GM12878 (cell line): ENCODE data around the gene TUBB4B. TPM values are rescaled to one million over a fixed set of nuclear protein-coding genes. Genes with fewer than 3 reads are reported as not detected.

ENCODE experiments used
- ATF3 ChIP-seq: IDR thresholded peaks from 2 replicates; pipeline ENCODE4 v1.6.1; 2011; ENCODE audit warnings: low read depth, mild to moderate bottlenecking, low read length, moderate library complexity, borderline replicate concordance; ENCODE audit errors: extremely low read depth
- BCL11A ChIP-seq: IDR thresholded peaks from 2 replicates; pipeline ENCODE4 v1.6.1; 2011; ENCODE audit warnings: low read depth, low read length
- CHD1 ChIP-seq: IDR thresholded peaks from 2 replicates; pipeline ENCODE4 v1.6.1; 2012; ENCODE audit warnings: low read depth, low read length, improper control_type of control experiment
- CHD2 ChIP-seq: IDR thresholded peaks from 2 replicates; pipeline ENCODE4 v1.6.1; 2011; ENCODE audit warnings: low read depth, low read length, improper control_type of control experiment, borderline replicate concordance
- ESRRA ChIP-seq: IDR thresholded peaks from 2 replicates; pipeline ENCODE4 v1.6.1; 2012; ENCODE audit warnings: mild to moderate bottlenecking, low read length, improper control_type of control experiment
- EZH2 ChIP-seq: IDR thresholded peaks from 2 replicates; pipeline ENCODE4 v1.6.1; 2012; ENCODE audit warnings: low read depth, mild to moderate bottlenecking, control low read depth, inconsistent platforms, low read length, borderline replicate concordance; ENCODE audit not compliant: control insufficient read depth
- HDGF ChIP-seq: fragments of 450-650 bp; IDR thresholded peaks from 2 replicates; pipeline ENCODE4 v1.6.1; 2016; ENCODE audit warnings: antibody characterized with exemption
- IRF5 ChIP-seq: fragments of 450-650 bp; IDR thresholded peaks from 2 replicates; pipeline ENCODE4 v1.6.1; 2017; ENCODE audit warnings: borderline replicate concordance
- JUND ChIP-seq: IDR thresholded peaks from 2 replicates; pipeline ENCODE4 v1.6.1; 2012; ENCODE audit warnings: low read depth, mild to moderate bottlenecking, low read length, improper control_type of control experiment, moderate library complexity
- KAT2A ChIP-seq: conservative IDR thresholded peaks from 2 replicates; pipeline ENCODE4 v1.6.1; 2011; ENCODE audit warnings: low read depth, low read length; ENCODE audit not compliant: control insufficient read depth
- NBN ChIP-seq: fragments of 450-650 bp; IDR thresholded peaks from 2 replicates; pipeline ENCODE4 v1.6.1; 2016
- NFYA ChIP-seq: IDR thresholded peaks from 2 replicates; pipeline ENCODE4 v1.6.1; 2011; ENCODE audit warnings: low read depth, mild to moderate bottlenecking, low read length, improper control_type of control experiment, borderline replicate concordance
- PAX8 ChIP-seq: fragments of 450-650 bp; IDR thresholded peaks from 2 replicates; pipeline ENCODE4 v1.6.1; 2017; ENCODE audit warnings: mild to moderate bottlenecking, moderate library complexity
- POLR2AphosphoS5 ChIP-seq: IDR thresholded peaks from 2 replicates; pipeline ENCODE4 v1.6.1; 2011; ENCODE audit warnings: mild to moderate bottlenecking, low read length, inconsistent platforms
- SMC3 ChIP-seq: IDR thresholded peaks from 2 replicates; pipeline ENCODE4 v1.6.1; 2011; ENCODE audit warnings: low read length, improper control_type of control experiment, borderline replicate concordance
- YBX1 ChIP-seq: fragments of 450-650 bp; IDR thresholded peaks from 2 replicates; pipeline ENCODE4 v1.6.1; 2016; ENCODE audit warnings: antibody characterized with exemption
- ZBTB40 ChIP-seq: fragments of 450-650 bp; IDR thresholded peaks from 2 replicates; pipeline ENCODE4 v1.6.1; 2016; ENCODE audit warnings: mild to moderate bottlenecking, moderate library complexity, borderline replicate concordance
- polyA plus RNA-seq, 11 experiments: library from polyadenylated mRNA; depleted of rRNA in 4 of 11; unstranded in 6 of 11; stranded (reverse) in 5 of 11; fragments of >200 nt; fragmentation: Nextera tagmentation in 4 of 11; fragmentation: Illumina TruSeq in 1 of 11; extraction: Ambion mirVana in 4 of 11; extraction: Trizol in 1 of 11; gene quantifications; 1 replicate in 1 of 11; 2 replicates in 10 of 11; pipeline versions ENCODE4 v1.2.1 to v1.2.3, GENCODE V29; 2011 to 2016; ENCODE audit warnings: inconsistent platforms in 2 of 11, missing spikeins in 2 of 11, low read depth in 1 of 11
- total RNA-seq, 4 experiments: library from RNA; depleted of rRNA in 3 of 4; stranded (reverse); fragments of >200 nt in 3 of 4; fragmentation: Illumina TruSeq in 1 of 4; extraction: Trizol in 1 of 4; gene quantifications; 2 replicates each; pipeline versions ENCODE4 v1.2.1 to v1.2.3, GENCODE V29; 2013 to 2021
- TF ChIP-seq, protein P1 (sequence below): IDR thresholded peaks from 2 replicates; pipeline ENCODE4 v1.6.1; 2012; ENCODE audit warnings: improper control_type of control experiment, low read depth, low read length; ENCODE audit not compliant: insufficient replicate concordance

The TUBB4B gene
- total and polyA plus RNA-seq, 10 of the 15 experiments (the other 5 are each of a cell fraction or from before 2014, with no cell fraction given): 23.0 to 532 (median 254) TPM

- TF ChIP-seq NFYA: peak; percentile 85
- 0 out of 2 replicates have a peak, but pooled peaks have one; percentile 83 for TF ChIP-seq CHD1
- no peak for TF ChIP-seq PAX8
- TF ChIP-seq KAT2A: no peak
- peak; percentile 99 for TF ChIP-seq POLR2AphosphoS5
- no peak for TF ChIP-seq SMC3
- TF ChIP-seq YBX1: no peak
- peak; percentile 58; the same call in 1 of the 2 replicates for TF ChIP-seq ESRRA
- no peak for TF ChIP-seq BCL11A
- TF ChIP-seq, protein P1, sequence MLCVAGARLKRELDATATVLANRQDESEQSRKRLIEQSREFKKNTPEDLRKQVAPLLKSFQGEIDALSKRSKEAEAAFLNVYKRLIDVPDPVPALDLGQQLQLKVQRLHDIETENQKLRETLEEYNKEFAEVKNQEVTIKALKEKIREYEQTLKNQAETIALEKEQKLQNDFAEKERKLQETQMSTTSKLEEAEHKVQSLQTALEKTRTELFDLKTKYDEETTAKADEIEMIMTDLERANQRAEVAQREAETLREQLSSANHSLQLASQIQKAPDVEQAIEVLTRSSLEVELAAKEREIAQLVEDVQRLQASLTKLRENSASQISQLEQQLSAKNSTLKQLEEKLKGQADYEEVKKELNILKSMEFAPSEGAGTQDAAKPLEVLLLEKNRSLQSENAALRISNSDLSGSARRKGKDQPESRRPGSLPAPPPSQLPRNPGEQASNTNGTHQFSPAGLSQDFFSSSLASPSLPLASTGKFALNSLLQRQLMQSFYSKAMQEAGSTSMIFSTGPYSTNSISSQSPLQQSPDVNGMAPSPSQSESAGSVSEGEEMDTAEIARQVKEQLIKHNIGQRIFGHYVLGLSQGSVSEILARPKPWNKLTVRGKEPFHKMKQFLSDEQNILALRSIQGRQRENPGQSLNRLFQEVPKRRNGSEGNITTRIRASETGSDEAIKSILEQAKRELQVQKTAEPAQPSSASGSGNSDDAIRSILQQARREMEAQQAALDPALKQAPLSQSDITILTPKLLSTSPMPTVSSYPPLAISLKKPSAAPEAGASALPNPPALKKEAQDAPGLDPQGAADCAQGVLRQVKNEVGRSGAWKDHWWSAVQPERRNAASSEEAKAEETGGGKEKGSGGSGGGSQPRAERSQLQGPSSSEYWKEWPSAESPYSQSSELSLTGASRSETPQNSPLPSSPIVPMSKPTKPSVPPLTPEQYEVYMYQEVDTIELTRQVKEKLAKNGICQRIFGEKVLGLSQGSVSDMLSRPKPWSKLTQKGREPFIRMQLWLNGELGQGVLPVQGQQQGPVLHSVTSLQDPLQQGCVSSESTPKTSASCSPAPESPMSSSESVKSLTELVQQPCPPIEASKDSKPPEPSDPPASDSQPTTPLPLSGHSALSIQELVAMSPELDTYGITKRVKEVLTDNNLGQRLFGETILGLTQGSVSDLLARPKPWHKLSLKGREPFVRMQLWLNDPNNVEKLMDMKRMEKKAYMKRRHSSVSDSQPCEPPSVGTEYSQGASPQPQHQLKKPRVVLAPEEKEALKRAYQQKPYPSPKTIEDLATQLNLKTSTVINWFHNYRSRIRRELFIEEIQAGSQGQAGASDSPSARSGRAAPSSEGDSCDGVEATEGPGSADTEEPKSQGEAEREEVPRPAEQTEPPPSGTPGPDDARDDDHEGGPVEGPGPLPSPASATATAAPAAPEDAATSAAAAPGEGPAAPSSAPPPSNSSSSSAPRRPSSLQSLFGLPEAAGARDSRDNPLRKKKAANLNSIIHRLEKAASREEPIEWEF: no peak
- TF ChIP-seq ATF3: no peak
- TF ChIP-seq CHD2: peak; percentile 98
- TF ChIP-seq NBN: peak; percentile 55
- TF ChIP-seq HDGF: no peak
- TF ChIP-seq JUND: no peak; the same call in 1 of the 2 replicates
- no peak for TF ChIP-seq IRF5
- no peak for TF ChIP-seq EZH2
- TF ChIP-seq ZBTB40: peak; percentile 41; the same call in 1 of the 2 replicates
Measured at GRCh38 chr9:137240841-137241489, at the start of gene TUBB4B (continued).
